A673 (cell line): ENCODE measurements around the gene TWF2.

Experiments
- CTCF ChIP-seq: fragments of 300-800, 200-600 bp; sonication (generic); conservative IDR thresholded peaks from 2 replicates; pipeline ENCODE4 v1.5.1; 2017; ENCODE audit warnings: low read depth, mild to moderate bottlenecking, antibody characterized with exemption, low read length, moderate library complexity, mixed read lengths
- EZH2 ChIP-seq: fragments of 200-600 bp; sonication (generic); IDR thresholded peaks from 2 replicates; pipeline ENCODE4 v1.6.1; 2017; ENCODE audit warnings: borderline replicate concordance, low read depth, mild to moderate bottlenecking, mixed read lengths, antibody characterized with exemption, low read length; ENCODE audit not compliant: poor library complexity, severe bottlenecking

GRCh38 chr3:52220380-52221026, 18.5 kb downstream of the TWF2 start:
- TF ChIP-seq CTCF (peak; percentile 72), EZH2 (no peak)
